PC-3 (cell line): ENCODE data around the gene SFXN4. TPM values are rescaled to one million over a fixed set of nuclear protein-coding genes. Genes with fewer than 3 reads are reported as not detected.

Source experiments
- ATAC-seq: fragments of 200-7000 bp; cut with Tn5 transposase; 2 replicates; pipeline ENCODE4 v1.9.1; 2020; ENCODE audit warnings: mild to moderate bottlenecking, moderate library complexity
- BruUV-seq: library from RNA; stranded (reverse); fragments of 400-500 nt; replicated peaks from 2 replicates; lab custom pipeline; 2021; lab: Mats Ljungman, UMichigan
- CTCF ChIA-PET: fragments of 300-600 bp; sonication (Branson Sonifier 250); formaldehyde crosslinking; loops from one replicate; lab custom pipeline; 2022; ENCODE audit warnings: antibody characterized with exemption; lab: Charles Lee
- POLR2A ChIA-PET: fragments of 300-600 bp; sonication (Branson Sonifier 250); formaldehyde crosslinking; loops from one replicate; lab custom pipeline; 2022; ENCODE audit warnings: antibody characterized with exemption; ENCODE audit not compliant: unreplicated experiment; lab: Charles Lee
- DNase-seq: peaks from one replicate; pipeline ENCODE4 v3.0.0-alpha.2; 2015
- H2AFZ ChIP-seq: fragments of 300-600 bp; sonication (generic); 2 replicates; pipeline ENCODE4 v1.6.0; 2016; ENCODE audit warnings: antibody characterized with exemption, low read length
- H3F3A ChIP-seq: fragments of 300-600 bp; sonication (generic); one replicate; pipeline ENCODE4 v1.6.0; 2017; ENCODE audit warnings: antibody characterized with exemption, low read length, control low read depth, mild to moderate bottlenecking; ENCODE audit not compliant: unreplicated experiment
- H3K27ac ChIP-seq: fragments of 300-600 bp; sonication (generic); 2 replicates; pipeline ENCODE4 v1.5.1; 2016; ENCODE audit warnings: mild to moderate bottlenecking, low read length
- H3K27me3 ChIP-seq: fragments of 300-600 bp; sonication (generic); 2 replicates; pipeline ENCODE4 v1.6.1; 2016; ENCODE audit warnings: low read length, mixed read lengths
- H3K36me3 ChIP-seq: fragments of 300-600 bp; sonication (generic); 2 replicates; pipeline ENCODE4 v1.6.1; 2016; ENCODE audit warnings: low read depth, mixed run types, low read length, mixed read lengths
- H3K4me1 ChIP-seq: fragments of 300-600 bp; sonication (generic); 2 replicates; pipeline ENCODE4 v1.5.1; 2016; ENCODE audit warnings: low read length; ENCODE audit not compliant: insufficient read depth
- H3K4me2 ChIP-seq: fragments of 300-600 bp; sonication (generic); 2 replicates; pipeline ENCODE4 v1.6.0; 2016; ENCODE audit warnings: low read length
- H3K4me3 ChIP-seq: fragments of 300-600 bp; sonication (generic); 2 replicates; pipeline ENCODE4 v1.5.1; 2016; ENCODE audit warnings: mild to moderate bottlenecking, low read length, mixed read lengths
- H3K79me2 ChIP-seq: fragments of 300-600 bp; sonication (generic); 2 replicates; pipeline ENCODE4 v1.6.1; 2017; ENCODE audit warnings: low read length, mixed read lengths
- H3K9ac ChIP-seq: fragments of 300-600 bp; sonication (generic); 2 replicates; pipeline ENCODE4 v1.6.0; 2016; ENCODE audit warnings: mild to moderate bottlenecking, low read length
- H3K9me2 ChIP-seq: fragments of 300-600 bp; sonication (generic); replicated peaks from 2 replicates; pipeline ENCODE4 v1.6.1; 2016; ENCODE audit warnings: mixed run types, low read length, mixed read lengths
- H3K9me3 ChIP-seq: fragments of 300-600 bp; sonication (generic); 2 replicates; pipeline ENCODE4 v1.6.1; 2016; ENCODE audit warnings: low read length, mixed read lengths
- H4K20me1 ChIP-seq: fragments of 300-600 bp; sonication (generic); 2 replicates; pipeline ENCODE4 v1.6.1; 2016; ENCODE audit warnings: low read length, mixed read lengths
- EZH2 ChIP-seq: fragments of 300-600 bp; sonication (generic); IDR thresholded peaks from one replicate; pipeline ENCODE4 v1.6.1; 2017; ENCODE audit warnings: antibody characterized with exemption, mild to moderate bottlenecking, low read length; ENCODE audit not compliant: unreplicated experiment
- EZH2phosphoT487 ChIP-seq: fragments of 300-600 bp; sonication (generic); IDR thresholded peaks from 2 replicates; pipeline ENCODE4 v1.6.1; 2018; ENCODE audit warnings: mild to moderate bottlenecking, antibody characterized with exemption, low read length, borderline replicate concordance
- intact Hi-C: fragments of 100-400 bp; cut with micrococcal nuclease; formaldehyde crosslinking; loops from 2 replicates; pipeline ENCODE4 v1.9.0; 2023
- total RNA-seq: library from RNA; depleted of rRNA; stranded (reverse); fragments of >200 nt; gene quantifications from 2 replicates; pipeline ENCODE4 v1.2.3, GENCODE V29; 2014
- TF ChIP-seq, protein P1 (sequence below): fragments of 300-600 bp; sonication (generic); conservative IDR thresholded peaks from 2 replicates; pipeline ENCODE4 v1.5.1; 2017; ENCODE audit warnings: antibody characterized with exemption, low read depth, mild to moderate bottlenecking, low read length

The SFXN4 gene
- total RNA-seq, 1 experiment from 2014 or later, result 32.8 TPM

DNA sequence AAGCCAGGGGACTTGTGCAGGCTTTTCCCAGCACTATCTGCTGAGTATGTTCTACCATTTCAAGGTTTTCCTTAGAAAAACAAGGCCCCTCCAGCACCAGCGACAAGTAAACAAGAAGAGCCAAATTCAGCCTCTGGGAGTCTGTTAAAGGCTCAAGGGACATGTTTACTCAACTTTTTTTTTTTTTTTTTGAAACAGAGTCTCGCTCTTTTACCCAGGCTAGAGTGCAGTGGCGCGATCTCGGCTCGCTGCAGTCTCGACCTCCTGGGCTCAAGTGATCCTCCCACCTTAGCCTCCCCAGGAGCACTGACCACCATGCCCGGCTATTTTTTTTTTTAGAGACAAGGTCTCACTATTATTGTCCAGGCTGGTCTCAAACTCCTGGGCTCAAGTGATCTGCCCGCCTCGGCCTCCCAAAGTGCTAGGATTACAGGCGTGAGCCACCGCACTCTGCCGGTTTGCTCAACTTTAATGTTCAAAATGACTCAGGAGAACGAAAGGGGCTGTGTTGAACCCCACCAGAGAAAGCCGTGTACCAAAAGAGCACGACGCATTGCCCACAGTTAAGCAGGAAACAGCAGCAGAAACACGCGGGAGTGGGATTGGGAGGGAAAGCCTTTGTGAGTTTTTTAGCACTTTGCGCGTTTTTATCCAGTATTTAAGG is 12.3 kb upstream of the SFXN4 start:
- TF ChIP-seq, protein P1, sequence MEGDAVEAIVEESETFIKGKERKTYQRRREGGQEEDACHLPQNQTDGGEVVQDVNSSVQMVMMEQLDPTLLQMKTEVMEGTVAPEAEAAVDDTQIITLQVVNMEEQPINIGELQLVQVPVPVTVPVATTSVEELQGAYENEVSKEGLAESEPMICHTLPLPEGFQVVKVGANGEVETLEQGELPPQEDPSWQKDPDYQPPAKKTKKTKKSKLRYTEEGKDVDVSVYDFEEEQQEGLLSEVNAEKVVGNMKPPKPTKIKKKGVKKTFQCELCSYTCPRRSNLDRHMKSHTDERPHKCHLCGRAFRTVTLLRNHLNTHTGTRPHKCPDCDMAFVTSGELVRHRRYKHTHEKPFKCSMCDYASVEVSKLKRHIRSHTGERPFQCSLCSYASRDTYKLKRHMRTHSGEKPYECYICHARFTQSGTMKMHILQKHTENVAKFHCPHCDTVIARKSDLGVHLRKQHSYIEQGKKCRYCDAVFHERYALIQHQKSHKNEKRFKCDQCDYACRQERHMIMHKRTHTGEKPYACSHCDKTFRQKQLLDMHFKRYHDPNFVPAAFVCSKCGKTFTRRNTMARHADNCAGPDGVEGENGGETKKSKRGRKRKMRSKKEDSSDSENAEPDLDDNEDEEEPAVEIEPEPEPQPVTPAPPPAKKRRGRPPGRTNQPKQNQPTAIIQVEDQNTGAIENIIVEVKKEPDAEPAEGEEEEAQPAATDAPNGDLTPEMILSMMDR, result no peak
- TF ChIP-seq EZH2phosphoT487 (no peak), EZH2 (no peak)

DNA sequence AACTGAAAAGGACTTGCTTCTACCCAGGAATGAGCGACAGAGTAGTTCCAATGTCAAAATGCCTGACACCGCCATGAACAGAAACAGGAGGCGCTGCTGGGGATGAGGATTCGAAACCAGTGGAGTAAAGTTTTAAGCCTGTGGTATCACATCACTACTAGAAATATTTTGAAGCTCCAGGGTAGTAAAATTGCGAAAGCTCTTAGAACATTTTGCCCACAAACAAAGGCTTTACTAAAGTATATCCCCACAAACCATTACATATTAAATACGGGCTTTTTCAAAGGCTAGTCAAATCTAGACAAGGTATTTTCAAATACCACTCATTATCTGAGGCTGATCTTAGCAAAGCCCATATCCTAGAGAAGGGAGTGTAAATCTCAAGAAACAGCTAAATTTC is 10.7 kb upstream of the SFXN4 start:
- BruUV-seq, result no TSS peak
- H3K79me2 ChIP-seq, result peaks cover 46% of the 10 kb centered on the region
- DNase-seq (no peak), ATAC-seq (no peak)
- TF ChIP-seq EZH2 (no peak), EZH2phosphoT487 (no peak)
- TF ChIP-seq, protein P1, result no peak
- H3K36me3 ChIP-seq, result peaks cover 23% of the 10 kb centered on the region
- H3K9me3 ChIP-seq, result no peaks in the 10 kb centered on the region
- H3K9me2 ChIP-seq, result no peaks in the 10 kb centered on the region
- POLR2A ChIA-PET, result no interaction called here
- H3K27ac ChIP-seq, result no peak overlapping the region
- H2AFZ ChIP-seq, result no peak overlapping the region
- no peaks in the 10 kb centered on the region for H3K27me3 ChIP-seq
- CTCF ChIA-PET, result no interaction called here
- intact Hi-C loops, result no loop called here
- H3K4me3 ChIP-seq, result no peak overlapping the region
- H3K4me1 ChIP-seq, result peaks cover 14% of the 10 kb centered on the region; the same call in 1 of the 2 replicates
- no peak overlapping the region for H3K9ac ChIP-seq
- no peak overlapping the region for H3K4me2 ChIP-seq
- H3F3A ChIP-seq, result no peaks in the 10 kb centered on the region
- no peaks in the 10 kb centered on the region for H4K20me1 ChIP-seq

More for the DNA sequence above, 12.3 kb upstream of the SFXN4 start:
- intact Hi-C loops, result no loop called here
- Histone ChIP-seq H3K4me1 (peaks cover 14% of the 10 kb centered on the region; the same call in 1 of the 2 replicates), H4K20me1 (no peaks in the 10 kb centered on the region), H3K36me3 (peaks cover 11% of the 10 kb centered on the region), H3F3A (no peaks in the 10 kb centered on the region), H3K4me2 (peak overlapping the region; percentile 87), H2AFZ (peak overlapping the region; percentile 86), H3K9me3 (no peaks in the 10 kb centered on the region), H3K79me2 (peaks cover 46% of the 10 kb centered on the region), H3K27me3 (no peaks in the 10 kb centered on the region), H3K27ac (peak overlapping the region; percentile 39), H3K9ac (peak overlapping the region; percentile 85), H3K4me3 (peak overlapping the region; percentile 85), H3K9me2 (no peaks in the 10 kb centered on the region)
- DNase-seq (no peak), ATAC-seq (0 out of 2 replicates have a peak, but pooled peaks have one; percentile 4)
- ChIA-PET POLR2A (no interaction called here), CTCF (no interaction called here)
- BruUV-seq, result no TSS peak

DNA sequence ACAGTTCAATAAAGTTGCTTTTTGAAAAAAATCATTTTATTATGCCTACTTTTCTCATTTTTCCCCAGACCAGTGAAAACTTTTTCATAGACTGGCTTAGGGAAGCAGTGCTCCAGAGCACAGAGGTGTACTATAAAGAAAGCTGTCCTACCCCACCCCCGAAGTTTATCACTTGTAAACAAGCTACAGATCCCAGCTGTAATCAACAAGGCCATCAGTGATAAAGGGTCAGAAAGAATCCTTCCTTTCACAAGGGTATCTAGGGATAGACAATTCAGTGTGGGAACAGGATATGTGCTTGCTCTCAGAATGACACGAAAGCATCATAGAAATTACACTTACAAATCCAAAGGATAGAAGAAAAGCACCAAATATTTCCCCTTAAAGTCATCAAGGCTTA is 8.6 kb upstream of the SFXN4 start:
- no peak overlapping the region for H3K4me2 ChIP-seq
- H2AFZ ChIP-seq, result no peak overlapping the region
- no peaks in the 10 kb centered on the region for H3F3A ChIP-seq
- no peak overlapping the region for H3K27ac ChIP-seq
- DNase-seq (no peak), ATAC-seq (no peak)
- H3K36me3 ChIP-seq, result peaks cover 32% of the 10 kb centered on the region
- peaks cover 46% of the 10 kb centered on the region for H3K79me2 ChIP-seq
- no peak overlapping the region for H3K4me3 ChIP-seq
- TF ChIP-seq EZH2phosphoT487, result no peak
- no peak for TF ChIP-seq EZH2
- TF ChIP-seq, protein P1, result no peak
- CTCF ChIA-PET, result no interaction called here
- no peaks in the 10 kb centered on the region for H3K9me2 ChIP-seq
- POLR2A ChIA-PET, result no interaction called here
- H3K4me1 ChIP-seq, result peaks cover 13% of the 10 kb centered on the region; the same call in 1 of the 2 replicates
- intact Hi-C loops, result no loop called here
- BruUV-seq, result no TSS peak
- H3K9me3 ChIP-seq, result no peaks in the 10 kb centered on the region
- H3K9ac ChIP-seq, result no peak overlapping the region
- no peaks in the 10 kb centered on the region for H3K27me3 ChIP-seq
- H4K20me1 ChIP-seq, result no peaks in the 10 kb centered on the region
